Stimulated activated CD4-positive, alpha-beta T cell treated with anti-CD3 and anti-CD28 coated beads, Interleukin-1b, Interleukin-23, amount 100 ng/mL, for 1 hour (primary cell): ENCODE results near the gene TTC28.

Experiments
- DNase-seq, 2 donors: peaks; one replicate each; pipeline ENCODE4 v3.0.0-alpha.2; 2020; ENCODE audit warnings: low read depth in 2 of 2

The TTC28 gene

DNA sequence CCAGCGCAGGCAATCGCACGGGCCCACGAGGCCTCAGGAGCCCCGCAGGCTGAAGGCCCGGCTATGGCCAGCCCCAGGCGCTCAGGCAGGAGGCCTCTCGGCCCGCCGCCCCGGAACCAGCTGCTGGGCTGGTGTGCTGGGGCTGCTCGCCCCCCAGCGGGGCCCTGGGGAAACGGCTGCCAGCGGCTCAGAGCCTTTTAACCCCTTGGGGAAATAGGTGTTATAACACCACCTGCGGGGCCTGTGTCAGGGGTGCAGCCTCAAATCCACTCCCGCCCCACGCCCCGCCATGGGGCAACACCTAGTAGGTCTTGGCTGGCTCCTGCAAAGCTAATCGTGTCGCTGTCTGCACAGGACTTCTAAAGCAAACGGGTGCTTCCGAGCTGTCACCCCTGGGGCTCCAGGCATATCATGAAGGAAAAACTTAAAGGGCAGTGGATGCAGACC, 237.4 kb downstream of the TTC28 start:
- DNase-seq: peak; percentile 21 to 40

DNA sequence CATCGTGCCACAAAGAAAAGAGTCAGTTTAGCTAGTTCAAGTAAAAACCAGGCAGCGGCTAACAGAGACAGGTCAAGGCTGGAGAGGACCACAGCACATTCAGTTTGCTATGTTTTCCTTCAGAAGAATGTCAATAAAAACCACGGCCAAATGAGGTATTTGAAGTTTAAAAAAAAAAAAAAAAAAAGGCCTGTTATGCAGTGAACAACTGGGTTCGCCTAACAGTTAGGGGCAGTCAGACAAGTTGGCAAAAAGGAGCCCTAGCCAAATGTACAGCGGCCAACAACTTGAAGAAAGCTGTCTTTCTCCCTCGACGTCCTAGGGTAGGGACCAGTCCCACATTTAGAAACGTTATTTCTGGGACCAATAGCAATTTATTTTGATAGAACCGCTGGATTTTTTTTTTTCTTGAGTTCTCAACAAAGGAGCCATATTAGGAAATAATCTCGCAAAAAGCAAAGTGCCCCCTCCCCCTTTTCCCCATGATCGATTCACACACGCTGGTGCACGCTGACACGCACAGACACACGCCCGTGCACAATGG, 237.8 kb downstream of the TTC28 start:
- DNase-seq: no peak

- no peak for DNase-seq
These were observed 238.8 kb downstream of the TTC28 start for GRCh38 chr22:28440592-28441390.

DNA sequence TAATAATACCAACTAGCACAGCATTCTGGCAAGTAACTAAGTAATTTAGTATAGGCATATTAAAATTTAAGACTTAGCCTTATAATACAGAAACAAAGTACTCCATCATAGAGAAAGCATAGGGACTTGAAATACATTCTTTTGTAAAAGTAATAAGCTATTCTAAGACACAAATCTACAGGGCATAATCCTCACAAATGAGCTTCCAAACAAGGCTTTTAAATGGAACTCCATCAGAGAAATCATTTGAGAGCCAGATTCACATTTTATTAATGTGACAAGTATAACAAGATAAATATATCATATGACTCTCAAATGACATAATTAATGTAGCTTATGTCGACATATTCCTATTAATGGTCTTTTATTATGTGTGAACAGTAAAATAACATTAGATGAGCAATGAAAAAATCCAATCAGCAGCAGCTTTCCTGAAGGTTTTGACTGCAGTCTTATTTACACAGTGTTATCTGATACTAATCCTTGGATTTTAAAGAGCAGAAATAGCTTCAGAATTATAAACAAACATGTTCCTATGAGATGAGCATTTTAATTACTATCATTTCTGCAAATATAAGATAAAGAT, 241.4 kb downstream of the TTC28 start:
- no peak for DNase-seq

DNA sequence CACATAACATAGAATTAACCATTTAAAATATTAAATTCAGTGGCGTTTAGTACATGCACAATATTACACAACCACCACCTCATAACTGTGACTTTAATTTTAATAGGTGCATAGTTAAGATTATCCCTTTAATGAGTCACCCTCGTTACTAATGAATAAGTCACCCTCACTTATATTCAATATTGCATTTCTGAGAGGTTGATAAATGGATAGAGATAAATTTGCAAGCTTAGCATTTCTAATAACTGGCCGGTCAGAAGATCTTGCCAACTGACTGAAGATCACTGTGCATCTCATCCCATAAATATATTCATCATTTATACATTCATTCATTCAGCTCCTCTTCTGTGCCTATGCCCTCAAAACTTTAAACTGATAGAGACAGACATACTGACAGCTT, 243.7 kb downstream of the TTC28 start:
- DNase-seq: no peak

DNA sequence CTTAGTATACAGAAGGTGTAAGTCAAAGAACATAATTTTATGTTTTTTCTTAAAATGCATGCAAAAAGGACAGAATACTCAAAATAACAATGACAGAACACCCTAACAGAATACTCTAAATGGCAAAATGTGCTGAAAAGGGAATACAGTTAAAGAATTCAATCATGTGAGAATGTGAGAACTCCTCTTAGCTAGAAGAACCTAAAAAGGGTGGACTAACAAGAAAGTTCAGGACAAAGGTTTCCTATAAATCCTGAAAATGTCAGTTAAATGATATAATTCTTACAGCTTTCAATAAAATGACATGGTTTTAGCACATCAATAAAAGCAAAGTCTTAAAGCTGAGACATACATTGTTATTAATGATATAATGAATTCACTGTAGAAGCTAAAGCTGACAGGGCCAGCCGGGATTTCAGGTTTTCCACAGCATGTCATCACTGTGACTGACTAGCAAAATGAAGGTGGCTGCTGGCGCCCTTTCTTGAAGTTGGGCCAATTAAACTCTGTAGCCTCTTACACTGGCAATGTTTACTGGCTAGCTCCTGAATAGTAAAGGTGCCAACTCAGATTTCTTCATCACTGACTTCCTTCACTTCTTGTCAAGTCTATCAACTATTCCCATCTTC, 244.4 kb downstream of the TTC28 start:
- no peak for DNase-seq

DNA sequence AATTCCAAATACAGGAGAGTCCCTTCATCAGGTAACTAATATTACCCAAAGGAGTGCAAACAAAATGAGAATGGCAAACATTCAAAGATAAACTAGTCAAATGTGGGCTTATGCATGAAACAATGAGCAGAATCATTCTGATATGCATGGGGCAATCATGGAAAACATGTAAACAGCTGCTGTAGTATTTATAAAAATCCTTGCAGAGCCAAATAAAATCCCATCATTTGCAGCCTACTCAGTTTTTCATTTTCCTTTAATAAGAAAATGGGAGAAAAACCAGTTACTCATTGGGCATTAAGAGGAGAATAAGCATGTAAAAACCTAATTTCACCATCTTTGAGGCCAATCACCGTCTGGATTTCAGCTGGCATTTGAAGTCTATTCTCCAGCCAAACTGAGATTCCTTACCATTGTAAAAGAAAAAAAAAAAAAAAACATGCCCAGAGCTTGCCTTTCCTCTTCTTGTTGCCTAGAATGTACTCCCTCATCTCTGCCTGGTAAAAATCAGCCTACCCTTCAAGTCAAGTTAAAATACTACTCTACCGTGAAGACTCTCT, 249.1 kb downstream of the TTC28 start:
- DNase-seq: no peak

GRCh38 chr22:28429711-28430110, 249.9 kb downstream of the TTC28 start:
- DNase-seq: no peak

DNA sequence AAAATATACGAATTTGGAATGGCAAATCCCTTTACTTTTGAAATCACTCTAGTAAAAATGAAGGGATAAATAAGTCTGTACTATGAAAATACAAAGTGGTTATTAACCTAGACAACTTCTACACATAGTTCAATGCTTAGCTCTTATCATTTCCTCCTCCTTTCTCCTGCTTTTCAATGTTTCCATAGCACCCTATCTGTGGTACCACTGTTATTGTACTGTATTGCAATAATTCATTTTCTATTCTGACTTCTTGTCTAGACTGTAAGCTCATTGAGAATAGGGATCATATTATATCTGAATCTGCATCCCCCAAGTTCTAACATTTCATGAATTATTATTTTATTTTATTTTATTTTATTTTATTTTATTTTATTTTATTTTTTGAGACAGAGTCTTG, 251.4 kb downstream of the TTC28 start:
- no peak for DNase-seq

DNA sequence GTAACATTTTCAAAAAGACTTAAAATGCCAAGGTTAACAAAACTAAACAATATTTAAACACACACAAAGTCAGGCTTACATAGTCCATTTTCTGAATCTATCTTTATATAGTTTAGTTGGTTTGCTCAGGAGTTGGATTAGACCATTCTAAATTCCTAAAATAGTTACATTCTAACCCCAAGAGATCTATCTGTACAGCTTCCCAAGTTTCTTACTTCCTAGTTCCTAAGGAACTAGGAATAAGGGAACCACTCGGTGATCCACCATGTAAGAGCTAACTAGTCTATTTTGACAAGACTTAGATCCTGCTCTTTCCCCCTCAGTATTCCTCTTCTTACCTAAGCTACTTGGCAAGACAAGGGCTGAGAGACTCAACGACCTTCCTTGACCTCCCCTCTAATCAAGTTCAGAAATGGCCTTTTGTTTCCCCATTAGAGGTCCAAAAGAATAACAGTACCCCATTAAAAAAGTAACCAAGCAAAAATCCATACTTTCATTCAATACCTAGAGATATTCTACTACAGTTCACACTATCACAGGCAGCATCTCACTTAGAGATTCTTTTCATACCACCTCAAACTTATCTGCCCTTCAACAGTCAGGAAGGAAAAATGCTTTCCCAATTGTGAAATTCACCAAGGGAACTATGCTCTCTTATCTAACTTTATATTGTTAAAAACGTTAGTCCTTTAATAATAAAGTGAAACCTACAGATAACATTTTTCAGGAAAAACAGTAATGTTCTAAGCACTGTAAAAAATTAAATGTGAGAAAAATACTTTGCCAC, 253.1 kb downstream of the TTC28 start:
- DNase-seq: no peak

DNA sequence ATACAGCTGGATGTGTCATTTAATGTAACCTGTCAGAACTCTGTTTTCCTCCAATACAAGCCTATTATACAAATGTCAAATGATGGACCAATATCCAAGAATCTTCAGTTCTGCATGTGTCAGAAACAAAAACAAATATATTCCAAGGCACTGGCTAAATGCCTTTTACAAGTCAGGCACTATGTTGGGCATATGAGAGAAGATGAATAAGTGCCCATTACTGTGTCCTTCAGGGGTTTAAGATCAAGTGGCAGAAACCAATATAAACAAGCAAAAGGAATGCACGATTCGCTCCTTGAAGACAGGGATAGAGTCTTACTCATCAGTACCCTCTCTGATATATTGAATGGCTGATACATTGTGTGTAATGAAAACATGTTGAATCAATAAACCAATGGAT, 254.4 kb downstream of the TTC28 start:
- DNase-seq: no peak

GRCh38 chr22:28424427-28425080, 255.1 kb downstream of the TTC28 start:
- no peak for DNase-seq

DNA sequence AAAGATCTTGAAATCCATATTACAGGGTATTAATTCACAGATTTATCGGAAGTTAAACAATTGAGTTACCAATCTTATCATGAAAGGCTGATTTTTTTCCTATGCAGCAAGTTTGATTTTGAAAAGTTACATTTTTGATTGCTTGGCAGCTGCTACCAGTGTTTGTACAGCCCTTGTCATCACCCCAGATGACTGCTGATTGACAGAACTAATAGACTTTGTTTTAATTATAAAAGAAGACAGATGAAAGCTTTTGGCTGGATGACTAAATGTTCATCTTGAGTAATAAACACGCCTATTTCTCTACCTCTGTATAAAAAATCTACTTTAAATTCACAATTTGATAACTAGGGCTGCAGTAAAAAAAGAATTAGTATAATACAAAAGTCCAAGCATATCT, 259.7 kb downstream of the TTC28 start:
- DNase-seq: no peak

DNA sequence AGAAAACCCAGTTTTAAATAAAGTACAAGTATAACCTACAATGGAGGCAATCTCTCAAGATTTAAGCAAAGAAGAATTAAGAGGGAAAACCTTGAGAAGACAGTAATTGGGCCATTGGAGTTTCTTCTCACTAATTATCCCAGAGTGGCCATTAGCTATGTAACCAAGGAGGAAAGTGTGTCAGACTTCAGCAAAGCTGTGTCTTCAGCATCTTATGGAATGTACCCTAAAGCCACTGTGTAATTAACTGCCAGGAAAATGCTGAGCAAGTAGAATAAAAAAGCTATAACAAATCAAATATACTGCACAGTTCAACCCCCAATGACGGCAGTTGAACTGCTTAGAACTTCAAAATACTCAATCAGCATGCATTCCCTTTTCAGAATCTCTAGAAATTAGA, 261.6 kb downstream of the TTC28 start:
- DNase-seq: no peak

- DNase-seq: no peak
These were observed 262.2 kb downstream of the TTC28 start for GRCh38 chr22:28417431-28417830.

DNA sequence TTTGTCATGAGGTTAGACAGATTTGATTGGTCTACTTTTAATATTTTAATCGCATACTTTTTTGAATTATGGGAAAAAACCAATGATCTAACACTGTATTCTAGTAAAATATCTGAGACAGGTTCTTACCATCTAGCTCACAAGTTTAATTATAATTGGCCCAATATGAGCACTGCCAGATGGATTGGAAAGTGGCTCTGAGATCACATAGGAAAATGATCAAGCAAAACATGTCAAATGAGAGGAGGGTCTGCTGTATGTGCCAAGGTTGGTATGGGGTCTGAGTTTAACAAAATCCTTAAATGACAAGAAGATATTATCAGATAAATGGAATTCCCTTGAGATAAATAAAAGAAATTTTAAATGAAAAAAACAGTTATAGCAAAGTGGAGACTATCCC, 264.7 kb downstream of the TTC28 start:
- DNase-seq: no peak

GRCh38 chr22:28413612-28414399, 265.8 kb downstream of the TTC28 start:
- DNase-seq: no peak

DNA sequence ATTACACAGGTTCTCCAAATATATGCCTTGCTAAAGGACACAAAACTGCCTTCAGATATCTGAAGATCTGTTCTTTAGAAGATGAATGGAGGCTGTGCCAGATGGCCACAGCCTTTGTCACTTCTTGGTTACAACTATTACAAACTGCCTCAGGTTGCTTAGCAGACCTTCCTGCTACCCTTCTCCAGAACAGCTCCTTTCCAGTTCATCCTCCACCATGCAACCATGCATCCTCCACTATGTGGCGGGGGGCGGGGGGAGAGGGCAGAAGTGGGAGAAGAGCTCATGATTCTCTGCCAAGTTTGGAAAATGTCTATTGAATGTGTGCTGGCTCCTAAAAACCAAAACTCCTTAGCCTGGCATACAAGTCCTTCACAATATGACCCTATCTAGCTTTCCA, 267.5 kb downstream of the TTC28 start:
- no peak for DNase-seq

DNA sequence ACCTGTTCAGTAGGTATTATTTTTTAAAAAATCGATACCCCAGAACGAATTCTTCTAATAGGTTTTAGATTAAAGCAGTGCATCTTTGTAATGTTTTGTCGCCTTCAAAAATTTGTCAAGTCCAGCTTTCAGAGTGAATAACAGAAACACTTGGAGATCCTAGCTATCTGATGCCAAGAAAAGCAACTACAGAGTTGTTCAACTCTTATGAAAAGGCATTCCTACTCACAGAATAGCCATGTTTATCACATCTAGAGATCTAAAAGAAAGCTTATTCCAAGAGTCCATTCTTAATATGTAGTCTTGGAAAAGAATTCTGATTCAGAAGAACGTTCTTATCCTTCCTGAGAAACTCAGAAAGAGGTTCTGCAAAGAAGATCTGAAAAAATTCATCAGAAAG, 268.5 kb downstream of the TTC28 start:
- no peak for DNase-seq

- DNase-seq: no peak
These were observed 269.4 kb downstream of the TTC28 start for GRCh38 chr22:28410050-28410816.
